ENCODE results near the gene HS6ST1.
"Not testable (repeated sequence)": the region's sequence is repeated elsewhere in the genome, so short reads cannot be mapped to it uniquely, and the experiment has no call there.

The HS6ST1 gene

DNA sequence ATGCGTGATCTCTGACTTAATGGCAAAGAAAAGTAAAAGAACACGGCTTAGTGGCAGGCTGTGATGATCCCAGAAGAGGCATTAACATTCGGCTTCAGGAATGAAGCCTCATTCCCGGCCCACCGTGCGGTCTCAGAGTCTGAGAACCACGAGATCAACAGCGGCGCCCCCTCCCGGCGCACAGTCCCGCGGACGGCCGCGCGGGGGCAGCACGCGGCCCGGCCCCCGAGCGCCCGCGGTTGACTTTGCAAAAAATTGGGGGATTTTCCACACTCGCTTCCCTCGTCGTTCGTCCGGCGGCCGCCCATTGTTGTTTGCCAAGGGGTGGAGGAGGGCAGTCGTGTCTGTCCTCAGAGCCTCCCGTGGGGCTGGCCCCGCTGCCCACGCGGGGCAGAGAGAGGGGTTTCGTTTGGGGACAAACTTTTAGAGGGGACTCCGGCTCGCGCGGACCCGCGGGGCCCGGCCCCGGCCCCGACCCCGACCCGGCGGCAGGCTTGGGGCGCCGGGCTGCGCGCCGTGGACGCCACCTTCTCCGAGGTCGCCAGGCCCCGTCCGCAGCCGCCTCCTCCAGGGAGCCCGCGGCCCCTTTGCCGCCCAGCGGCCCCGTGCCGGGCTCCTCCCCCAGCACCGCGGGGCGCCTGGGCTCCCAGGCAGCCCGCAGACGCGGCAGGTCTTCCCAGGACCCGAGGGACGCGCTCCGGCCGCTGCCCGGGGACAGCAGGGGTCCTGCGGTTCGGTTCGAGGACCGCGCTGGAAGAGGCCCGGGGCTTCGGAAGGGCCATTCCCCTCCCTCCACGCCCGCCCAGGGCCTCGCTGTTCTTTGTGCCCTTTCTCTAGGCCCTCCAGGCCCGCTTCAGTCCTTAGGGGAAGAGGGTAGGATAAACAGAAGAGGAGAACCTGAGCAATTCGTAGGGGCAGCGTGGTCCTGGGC is 3.4 kb upstream of the HS6ST1 start:
- peak; percentile 96 for DNase-seq (ENCODE audit: low spot score)

- DNase-seq (ENCODE audit: low spot score), result no peak
Measured at GRCh38 chr2:128320906-128321771, 2.5 kb upstream of the HS6ST1 start.

DNA sequence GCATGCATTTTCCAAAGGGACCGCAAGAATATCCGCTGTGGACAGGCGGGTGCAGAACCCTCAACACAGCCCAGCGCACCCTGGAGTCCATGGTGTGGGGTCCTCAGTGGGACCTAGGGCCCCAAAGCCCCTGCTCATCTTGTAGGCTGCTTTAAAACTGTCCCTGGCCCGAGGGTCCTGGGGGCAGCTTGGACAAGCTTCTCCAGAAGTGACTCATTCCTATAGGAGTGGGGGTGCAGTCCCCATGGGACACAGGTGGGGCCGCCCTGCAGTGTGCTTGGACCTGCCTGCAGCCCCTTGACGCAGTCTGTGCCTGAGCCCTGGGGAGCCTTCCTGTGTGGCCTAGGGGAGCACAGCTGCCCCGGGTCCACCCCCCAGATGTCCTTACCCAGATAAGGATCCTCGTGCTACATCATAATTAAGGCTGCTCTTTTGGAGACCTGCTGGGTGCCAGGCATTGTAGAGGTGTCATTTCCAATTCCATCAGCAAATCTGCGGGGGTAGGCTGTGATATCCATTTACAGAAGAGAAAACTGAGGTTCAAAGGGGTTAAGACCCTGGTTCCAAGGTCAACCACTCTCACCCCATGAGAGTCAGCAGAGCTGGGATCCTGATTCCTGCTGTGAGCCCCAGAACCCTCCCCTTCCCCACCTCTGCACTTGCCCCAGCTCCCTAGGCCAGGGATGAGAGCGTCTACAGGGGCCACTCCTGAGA is 1.7 kb upstream of the HS6ST1 start:
- peak; percentile 3 for DNase-seq (ENCODE audit: low spot score)

GRCh38 chr2:128319631-128320191 is 1.0 kb upstream of the HS6ST1 start:
- DNase-seq (ENCODE audit: low spot score), result no peak

- DNase-seq (ENCODE audit: low spot score), result not testable (repeated sequence)
Measured at GRCh38 chr2:128318245-128318644, 423 bp downstream of the HS6ST1 start.

DNA sequence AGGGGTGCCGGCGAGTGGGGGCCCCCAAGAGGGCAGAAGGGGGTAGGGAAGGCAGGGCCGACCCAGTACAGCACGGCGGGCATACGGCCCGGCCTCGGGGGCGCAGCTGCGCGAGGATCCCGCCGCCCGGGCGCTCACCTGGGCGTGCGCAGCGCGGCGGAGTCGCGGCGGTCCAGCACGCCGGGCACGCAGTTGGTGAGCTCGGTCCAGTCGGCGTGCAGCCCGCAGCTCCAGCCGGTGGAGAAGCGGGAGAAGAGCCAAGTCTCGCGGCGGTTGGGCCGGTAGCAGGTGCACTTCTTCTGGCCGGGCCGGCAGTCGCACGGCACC is 806 bp downstream of the HS6ST1 start:
- not testable (repeated sequence) for DNase-seq (ENCODE audit: low spot score)

DNA sequence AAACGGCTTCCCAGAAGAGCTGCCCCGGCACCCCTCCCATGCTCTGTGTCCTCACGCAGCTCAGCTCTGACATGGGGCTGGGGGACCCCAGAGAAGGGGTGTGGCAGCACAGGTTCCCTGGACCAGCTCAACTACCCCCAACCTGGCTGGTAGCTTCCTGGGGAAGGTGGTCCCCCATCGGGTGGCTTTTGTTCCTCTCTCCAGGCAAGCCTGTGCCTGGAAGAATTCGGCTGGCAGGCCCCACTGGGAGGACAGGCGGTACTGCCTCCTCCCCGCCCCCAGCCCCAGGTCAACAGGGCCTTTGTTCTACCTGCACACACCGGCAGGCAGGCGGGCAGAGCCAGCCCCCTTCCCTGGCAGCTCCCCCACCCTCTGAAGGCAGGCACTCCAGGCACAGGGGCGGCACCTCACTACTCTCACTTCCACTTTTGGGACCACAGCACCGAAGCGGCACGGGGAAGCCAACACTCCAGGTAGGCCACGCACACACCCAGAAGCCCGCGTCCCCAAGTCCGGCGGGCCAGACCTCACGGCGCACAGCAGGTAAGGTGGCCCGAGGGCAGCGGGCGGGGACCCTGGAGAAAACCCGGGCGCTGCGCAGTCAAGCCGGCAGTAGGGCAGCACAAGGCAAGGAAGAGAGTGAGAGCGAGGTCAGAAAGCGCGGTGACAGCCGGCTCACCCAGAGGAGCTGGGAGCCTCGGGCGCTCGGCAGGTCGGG is 1.3 kb downstream of the HS6ST1 start:
- peak; percentile 38 for DNase-seq (ENCODE audit: low spot score)

GRCh38 chr2:128316777-128317180 is 1.9 kb downstream of the HS6ST1 start:
- no peak for DNase-seq (ENCODE audit: low spot score)

DNA sequence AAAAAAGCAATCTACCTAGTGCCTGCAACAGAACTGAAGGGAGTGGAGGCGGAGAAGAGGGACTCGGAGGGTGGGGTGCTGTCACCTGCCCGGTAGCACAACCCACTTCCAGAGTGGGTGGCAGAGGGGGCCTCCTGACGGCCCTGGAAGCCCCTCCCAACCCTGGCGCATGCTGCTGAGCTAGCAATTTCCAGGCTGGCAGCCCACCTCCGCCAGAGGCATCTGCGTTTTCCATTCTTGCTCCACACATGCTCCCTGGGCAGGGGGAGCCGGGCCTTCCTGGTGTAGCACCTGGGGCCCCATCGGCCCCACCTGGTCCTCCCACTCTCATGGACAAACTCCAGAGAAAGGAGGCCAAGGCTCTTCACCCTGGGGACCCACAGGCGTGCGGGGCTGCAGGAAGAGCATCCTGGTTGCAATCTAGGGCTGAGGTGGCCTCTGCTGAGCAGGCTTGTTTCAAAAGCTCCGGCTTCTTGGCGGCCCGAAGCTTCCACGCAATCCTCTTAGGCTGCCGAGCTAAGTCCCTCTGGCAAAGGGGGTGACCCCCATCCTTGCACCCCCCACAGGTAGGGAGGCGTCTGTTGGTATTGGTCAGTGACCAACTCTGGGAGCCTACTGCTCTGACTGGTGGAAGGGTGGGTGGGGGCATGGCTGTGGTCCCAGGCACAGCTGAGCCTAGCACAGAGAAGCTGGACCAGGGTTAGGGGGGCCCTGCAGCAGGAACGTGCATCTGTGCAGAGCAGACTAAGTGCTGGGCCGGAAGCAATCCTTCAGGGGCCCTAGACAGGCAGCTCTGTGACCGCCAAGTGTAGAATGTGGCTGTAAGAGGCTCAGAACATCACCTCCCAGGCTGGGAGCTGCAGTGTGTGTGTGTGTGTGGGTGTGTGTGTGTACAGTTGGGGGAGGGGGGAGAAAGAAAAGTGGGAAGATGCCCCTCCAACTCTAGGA is 2.6 kb downstream of the HS6ST1 start:
- no peak for DNase-seq (ENCODE audit: low spot score)

DNA sequence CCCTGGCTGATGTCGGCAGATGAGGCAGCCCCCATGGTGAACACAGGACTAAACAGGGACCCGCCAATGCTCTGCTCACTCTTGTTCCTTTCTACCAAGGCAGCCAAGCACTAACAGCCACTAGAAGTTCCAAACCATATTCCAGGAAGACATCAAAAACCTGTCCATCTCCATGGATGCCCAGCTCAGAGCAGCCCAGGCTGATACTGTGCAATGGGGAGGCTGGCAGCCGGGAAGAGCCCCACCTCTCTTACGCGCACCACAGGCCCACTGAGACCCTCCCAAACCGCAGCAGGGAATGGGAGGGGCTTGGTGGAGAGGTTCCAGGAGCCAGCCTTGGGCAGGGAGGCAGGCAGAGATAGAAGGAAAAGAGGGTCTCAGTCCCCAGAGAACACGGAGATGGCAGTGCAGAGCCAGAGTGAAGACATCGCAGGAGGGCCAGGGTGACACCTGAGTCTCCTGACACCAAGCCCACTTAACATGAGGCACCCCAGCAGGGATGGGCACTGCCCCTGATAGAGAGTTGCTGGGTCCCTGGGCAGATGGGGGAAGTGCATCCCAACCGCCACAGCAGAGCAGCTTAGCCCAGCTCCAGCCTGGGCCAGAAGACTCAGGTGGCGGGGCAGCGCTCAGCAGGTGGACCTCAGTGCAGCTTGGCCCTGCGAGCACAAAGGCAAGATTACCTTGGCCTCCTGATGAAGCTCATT is 3.4 kb downstream of the HS6ST1 start:
- no peak for DNase-seq (ENCODE audit: low spot score)

GRCh38 chr2:128314348-128315121 is 4.1 kb downstream of the HS6ST1 start:
- no peak for DNase-seq (ENCODE audit: low spot score)

DNA sequence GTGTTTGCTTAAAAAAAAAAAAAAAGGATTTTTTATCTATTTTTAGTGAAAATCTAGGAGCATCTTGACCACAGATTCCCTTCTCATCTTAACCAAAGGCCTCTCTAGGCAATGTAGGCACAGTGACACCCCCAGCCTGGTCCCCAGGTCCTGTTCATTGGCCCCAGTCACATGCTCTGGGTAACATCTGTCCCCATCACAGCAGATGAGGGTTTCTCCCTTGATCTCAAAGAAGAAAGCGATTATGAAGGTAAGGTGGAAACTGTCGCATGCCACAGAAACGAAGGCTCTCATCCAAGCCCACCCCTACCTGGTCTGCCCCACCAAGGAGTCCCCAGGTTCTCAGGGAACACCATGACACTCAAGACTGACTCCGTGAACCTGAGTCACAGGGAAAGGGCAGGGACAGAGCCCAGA is 4.7 kb downstream of the HS6ST1 start:
- DNase-seq (ENCODE audit: low spot score), result no peak

DNA sequence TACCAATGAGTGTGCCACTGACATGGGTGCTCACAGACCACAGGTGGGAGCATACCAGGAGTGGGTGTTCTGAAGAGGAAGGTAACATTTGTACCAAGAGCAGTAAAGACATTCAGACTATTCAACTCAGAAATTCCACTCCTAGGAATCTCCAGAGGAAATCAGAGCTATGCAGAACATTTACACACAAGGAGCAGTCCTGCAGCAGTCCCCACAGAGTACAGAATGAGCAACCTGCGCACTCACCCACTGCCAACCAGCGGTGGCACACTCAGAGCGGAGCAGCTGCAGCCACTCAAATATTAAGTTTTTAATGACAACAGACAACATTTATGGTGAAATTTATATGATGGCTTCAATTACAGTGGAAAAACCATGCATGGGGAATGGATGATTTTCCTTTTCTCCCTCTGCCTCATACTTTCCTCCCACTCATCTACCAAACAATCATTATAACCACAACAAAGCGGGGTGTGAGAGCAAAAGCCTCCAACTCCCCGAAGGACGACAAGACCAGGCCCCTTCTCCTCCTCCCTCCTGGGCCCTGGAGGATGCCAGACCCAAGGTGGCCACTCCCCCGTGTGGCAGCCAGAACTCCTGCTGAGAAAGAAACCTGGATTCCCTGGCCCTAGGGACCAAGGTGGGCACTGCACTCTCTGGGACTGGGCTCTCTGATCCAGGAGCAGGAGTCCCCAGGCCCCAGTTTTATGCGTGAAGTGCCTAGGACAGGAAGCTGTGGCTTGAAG is 5.4 kb downstream of the HS6ST1 start:
- DNase-seq (ENCODE audit: low spot score), result peak; percentile 52

DNA sequence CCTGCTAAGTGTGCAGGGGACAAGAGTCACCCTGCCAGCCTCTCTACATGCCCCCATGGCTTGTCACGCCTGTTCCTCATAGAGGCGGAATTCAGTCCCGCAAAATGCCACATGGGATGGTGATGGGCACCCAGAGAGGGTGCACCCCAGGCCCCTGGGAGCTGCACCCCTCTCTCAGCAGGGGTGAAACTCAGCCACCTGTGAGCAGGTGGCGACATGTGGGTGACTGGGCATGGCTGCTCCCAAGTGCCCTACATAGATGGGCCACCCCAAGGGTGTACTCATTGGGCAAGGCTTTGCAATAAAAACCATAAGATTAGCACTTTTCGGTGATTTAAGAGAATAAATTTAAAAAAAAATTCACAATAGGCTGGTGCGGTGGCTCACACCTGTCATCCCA is 6.3 kb downstream of the HS6ST1 start:
- no peak for DNase-seq (ENCODE audit: low spot score)

DNA sequence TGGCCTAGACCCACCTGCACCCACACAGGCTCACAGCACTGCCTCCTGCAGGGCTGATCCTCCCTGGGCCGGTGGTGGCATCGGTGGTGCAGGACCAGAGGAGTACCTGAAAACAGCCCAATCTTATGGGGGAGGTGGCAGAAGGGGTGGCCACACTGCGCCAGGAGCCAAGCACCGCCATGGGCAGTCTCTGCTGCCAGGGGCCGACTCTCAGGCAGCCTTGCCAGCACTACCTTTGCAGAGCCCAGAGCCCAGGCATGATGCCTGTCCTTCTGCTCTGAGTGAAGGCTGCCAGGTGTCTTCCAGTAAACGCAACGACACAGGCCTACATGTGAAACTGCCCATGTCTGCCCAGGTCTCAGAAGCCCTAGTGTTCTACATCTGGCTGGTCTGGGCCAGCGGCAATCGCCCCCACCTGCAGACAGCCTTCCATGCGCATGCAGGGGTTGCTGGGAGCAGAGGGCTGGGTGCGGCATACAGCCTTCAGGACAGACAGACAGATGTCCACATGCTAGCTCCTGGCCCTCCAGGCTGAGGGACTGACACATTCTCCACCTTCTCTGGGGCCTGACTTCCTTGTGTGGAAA is 6.8 kb downstream of the HS6ST1 start:
- DNase-seq (ENCODE audit: low spot score), result no peak

- no peak for DNase-seq (ENCODE audit: low spot score)
Measured at GRCh38 chr2:128311216-128311754, 7.4 kb downstream of the HS6ST1 start.

DNA sequence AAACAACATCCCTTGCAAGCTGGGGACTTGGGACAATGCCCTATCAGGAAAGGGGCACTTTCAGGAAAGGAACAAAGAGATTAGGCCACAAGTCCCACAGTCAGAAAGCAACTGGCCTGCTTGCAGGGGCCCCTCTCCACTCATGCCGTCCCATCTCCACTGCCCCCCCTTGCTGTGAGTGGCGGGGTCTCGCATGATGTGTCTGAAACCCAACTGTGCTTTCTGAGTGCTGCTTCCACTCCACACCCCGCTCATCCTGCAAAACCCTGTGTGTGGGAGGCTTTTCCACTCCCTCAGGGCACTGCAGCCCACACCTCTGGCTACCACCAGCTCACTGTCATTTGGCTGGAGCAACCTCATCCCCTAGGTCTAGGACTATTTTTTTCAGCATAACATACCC is 7.9 kb downstream of the HS6ST1 start:
- DNase-seq (ENCODE audit: low spot score), result no peak

Measured in GM03348 (cell line).